Activated CD8-positive, alpha-beta T cell treated with anti-CD3 and anti-CD28 coated beads for 36 hours (primary cell): Measurements from ENCODE around the gene PRKCSH. TPM values are rescaled to one million over a fixed set of nuclear protein-coding genes. Genes with fewer than 3 reads are reported as not detected.

Experiments used
- ATAC-seq: fragments of 200-7000 bp; cut with Tn5 transposase; one replicate; pipeline ENCODE4 v1.10.0; 2021; ENCODE audit warnings: mild to moderate bottlenecking, moderate library complexity
- CTCF ChIA-PET: fragments of 350-600 bp; sonication (Branson Sonifier 250); formaldehyde crosslinking; loops from one replicate; lab custom pipeline; 2021; ENCODE audit warnings: antibody characterized with exemption; lab: Charles Lee
- POLR2A ChIA-PET: fragments of 350-600 bp; sonication (Branson Sonifier 250); formaldehyde crosslinking; loops from one replicate; lab custom pipeline; 2021; ENCODE audit warnings: antibody characterized with exemption; lab: Charles Lee
- DNase-seq: peaks from one replicate; pipeline ENCODE4 v3.0.0-alpha.2; 2020
- H3K27ac Mint-ChIP-seq: one replicate; pipeline ENCODE4 v1.8.0; 2021; ENCODE audit warnings: mild to moderate bottlenecking, mixed read lengths
- H3K27me3 Mint-ChIP-seq: one replicate; pipeline ENCODE4 v1.8.0; 2021; ENCODE audit warnings: mixed read lengths
- H3K36me3 Mint-ChIP-seq: one replicate; pipeline ENCODE4 v1.8.0; 2021; ENCODE audit warnings: low read depth, mixed read lengths
- H3K4me1 Mint-ChIP-seq: one replicate; pipeline ENCODE4 v1.8.0; 2021; ENCODE audit warnings: low read depth, mixed read lengths
- H3K4me3 Mint-ChIP-seq: one replicate; pipeline ENCODE4 v1.8.0; 2021; ENCODE audit warnings: mild to moderate bottlenecking, moderate library complexity, mixed read lengths
- H3K9me3 Mint-ChIP-seq: one replicate; pipeline ENCODE4 v1.8.0; 2021; ENCODE audit warnings: mixed read lengths
- CTCF ChIP-seq: fragments of 200-600 bp; IDR thresholded peaks from one replicate; pipeline ENCODE4 v1.8.0; 2022; ENCODE audit warnings: antibody characterized with exemption, mild to moderate bottlenecking
- intact Hi-C: fragments of 100-400 bp; cut with micrococcal nuclease; formaldehyde crosslinking; loops from one replicate; pipeline ENCODE4 v1.10.0; 2022
- total RNA-seq, 2 experiments: library from RNA; stranded (reverse); gene quantifications; one replicate each; pipeline ENCODE4 v1.2.3, GENCODE V29; 2021

The PRKCSH gene
- total RNA-seq, 2 experiments from 2014 or later, result 207 to 211 TPM

- ChIA-PET POLR2A (interaction anchor here (0.7 to 1.0 kb wide), 2 partner anchors 134 to 254 kb away, joined by 3 read pairs; partner anchors contain the start of gene CCDC159), CTCF (interaction anchor here (3.1 to 3.4 kb wide), 2 partner anchors 98 to 104 kb away, joined by 29 to 38 read pairs; partner anchors contain the start of gene SWSAP1)
- peaks cover 6% of the 10 kb centered on the region for H3K36me3 Mint-ChIP-seq
- no peaks in the 10 kb centered on the region for H3K9me3 Mint-ChIP-seq
- peaks cover 26% of the 10 kb centered on the region for H3K27me3 Mint-ChIP-seq
- no peak overlapping the region for H3K4me3 Mint-ChIP-seq
- intact Hi-C loops, result loop anchor here (10.0 kb wide), 1 partner anchor 185 kb away; the partner anchor contains the start of gene TSPAN16
- DNase-seq (no peak), ATAC-seq (no peak)
- no peak for TF ChIP-seq CTCF
- H3K27ac Mint-ChIP-seq, result no peak overlapping the region
- peaks cover 18% of the 10 kb centered on the region for H3K4me1 Mint-ChIP-seq
Observed at GRCh38 chr19:11479898-11480714, 44.7 kb downstream of the PRKCSH start.

- ChIA-PET CTCF (interaction anchor here (2.1 to 3.4 kb wide), 4 partner anchors 48 to 237 kb away, joined by 6 to 38 read pairs (median 19); partner anchors contain the start of genes ECSIT and SWSAP1), POLR2A (interaction anchor here (1.0 kb wide), 1 partner anchor 134 kb away, joined by 3 read pairs; the partner anchor contains the start of gene CCDC159)
- peak within 1 kb of the TSS; percentile 70 for H3K4me3 Mint-ChIP-seq
- ATAC-seq (no peak), DNase-seq (peak; percentile 19)
- intact Hi-C loops, result no loop called here
- H3K36me3 Mint-ChIP-seq, result peaks cover 8% of the 10 kb centered on the region
- H3K9me3 Mint-ChIP-seq, result no peaks in the 10 kb centered on the region
- peaks cover 18% of the 10 kb centered on the region for H3K4me1 Mint-ChIP-seq
- peaks cover 26% of the 10 kb centered on the region for H3K27me3 Mint-ChIP-seq
- no peak for TF ChIP-seq CTCF
- peak within 1 kb of the TSS; percentile 63 for H3K27ac Mint-ChIP-seq
Observed at GRCh38 chr19:11480715-11481533, 45.5 kb downstream of the PRKCSH start, which contains the start of gene ELAVL3. ELAVL3 (minus strand) TSS chr19:11481046; CDS start chr19:11480608, 438 bp downstream.

GRCh38 chr19:11481534-11482383 lies 46.3 kb downstream of the PRKCSH start:
- intact Hi-C loops, result no loop called here
- H3K27ac Mint-ChIP-seq, result peak overlapping the region; percentile 83
- CTCF ChIA-PET, result interaction anchor here (0.6 to 3.4 kb wide), 45 partner anchors 8 to 675 kb away, joined by 3 to 38 read pairs (median 5); partner anchors contain the start of genes ANGPTL8, CCDC159, ECSIT and EPOR
- no peak for TF ChIP-seq CTCF
- POLR2A ChIA-PET, result interaction anchor here (0.8 to 1.6 kb wide), 13 partner anchors 17 to 143 kb away, joined by 3 to 8 read pairs (median 4); partner anchors contain the start of genes CCDC159, ELOF1, ODAD3 and ZNF653
- ATAC-seq, result peak; percentile 91
- peaks cover 18% of the 10 kb centered on the region for H3K4me1 Mint-ChIP-seq
- peaks cover 8% of the 10 kb centered on the region for H3K36me3 Mint-ChIP-seq
- DNase-seq, result peak; percentile 96
- no peaks in the 10 kb centered on the region for H3K9me3 Mint-ChIP-seq
- peaks cover 26% of the 10 kb centered on the region for H3K27me3 Mint-ChIP-seq
- H3K4me3 Mint-ChIP-seq, result peak overlapping the region; percentile 70

GRCh38 chr19:11482384-11483050 lies 47.1 kb downstream of the PRKCSH start:
- peak; percentile 94 for DNase-seq
- ATAC-seq, result peak; percentile 59
- peaks cover 21% of the 10 kb centered on the region for H3K27me3 Mint-ChIP-seq
- peak overlapping the region; percentile 70 for H3K4me3 Mint-ChIP-seq
- intact Hi-C loops, result no loop called here
- H3K4me1 Mint-ChIP-seq, result peaks cover 18% of the 10 kb centered on the region
- H3K27ac Mint-ChIP-seq, result peak overlapping the region; percentile 83
- peaks cover 8% of the 10 kb centered on the region for H3K36me3 Mint-ChIP-seq
- H3K9me3 Mint-ChIP-seq, result no peaks in the 10 kb centered on the region
- ChIA-PET POLR2A (interaction anchor here (0.6 to 1.6 kb wide), 15 partner anchors 16 to 1141 kb away, joined by 3 to 8 read pairs (median 4); partner anchors contain the start of genes ELOF1, ODAD3 and ZNF653), CTCF (interaction anchor here (0.6 to 3.4 kb wide), 51 partner anchors 9 to 674 kb away, joined by 3 to 38 read pairs (median 5); partner anchors contain the start of genes ANGPTL8, CCDC159, ECSIT and ELOF1)
- peak; percentile 93 for TF ChIP-seq CTCF
